Neural cell (in vitro differentiated cells): ENCODE data around the gene CDKAL1. TPM values are rescaled to one million over a fixed set of nuclear protein-coding genes. Genes with fewer than 3 reads are reported as not detected.

ENCODE experiments used
- H2AFZ ChIP-seq: fragments of 200-600, 300-800 bp; sonication (generic), shearing (Covaris generic); 2 replicates; pipeline ENCODE4 v1.6.0; 2014; ENCODE audit warnings: low read depth, mild to moderate bottlenecking, antibody characterized with exemption, low read length, moderate library complexity
- H3F3A ChIP-seq: fragments of 200-600 bp; shearing (Covaris generic); 2 replicates; pipeline ENCODE4 v1.6.1; 2016; ENCODE audit warnings: mild to moderate bottlenecking, moderate library complexity, mixed read lengths, antibody characterized with exemption, low read length; ENCODE audit not compliant: insufficient read depth, poor library complexity, severe bottlenecking
- H3K27ac ChIP-seq: fragments of 200-600, 300-800 bp; sonication (generic), shearing (Covaris generic); 2 replicates; pipeline ENCODE4 v1.5.1; 2014; ENCODE audit warnings: mild to moderate bottlenecking, low read length, moderate library complexity
- H3K27me3 ChIP-seq: fragments of 300-800, 200-600 bp; sonication (generic), shearing (Covaris generic); 2 replicates; pipeline ENCODE4 v1.6.0; 2014; ENCODE audit warnings: mild to moderate bottlenecking, low read depth, low read length, moderate library complexity; ENCODE audit not compliant: insufficient read depth
- H3K36me3 ChIP-seq: fragments of 300-800, 200-600 bp; sonication (generic), shearing (Covaris generic); 2 replicates; pipeline ENCODE4 v1.5.1; 2014; ENCODE audit warnings: mild to moderate bottlenecking, antibody characterized with exemption, low read length, moderate library complexity; ENCODE audit not compliant: insufficient read depth
- H3K4me2 ChIP-seq: fragments of 300-800, 200-600 bp; sonication (generic), shearing (Covaris generic); 2 replicates; pipeline ENCODE4 v1.6.0; 2014; ENCODE audit warnings: mild to moderate bottlenecking, low read length
- H3K4me3 ChIP-seq: fragments of 300-800, 200-600 bp; sonication (generic), shearing (Covaris generic); 2 replicates; pipeline ENCODE4 v1.5.1; 2014; ENCODE audit warnings: mild to moderate bottlenecking, low read length, moderate library complexity
- H3K79me2 ChIP-seq: fragments of 200-600 bp; shearing (Covaris generic); replicated peaks from 2 replicates; pipeline ENCODE4 v1.6.0; 2014; ENCODE audit warnings: mild to moderate bottlenecking, low read length, moderate library complexity; ENCODE audit not compliant: insufficient read depth
- H3K9ac ChIP-seq: fragments of 300-800, 200-600 bp; sonication (generic), shearing (Covaris generic); 2 replicates; pipeline ENCODE4 v1.6.1; 2016; ENCODE audit warnings: mild to moderate bottlenecking, low read length, mixed read lengths
- H3K9me2 ChIP-seq: fragments of 200-600 bp; shearing (Covaris generic); 2 replicates; pipeline ENCODE4 v1.6.1; 2016; ENCODE audit warnings: mild to moderate bottlenecking, low read length, mixed read lengths; ENCODE audit not compliant: insufficient read depth
- H3K9me3 ChIP-seq: fragments of 200-600, 300-800 bp; sonication (generic), shearing (Covaris generic); 2 replicates; pipeline ENCODE4 v1.6.1; 2016; ENCODE audit warnings: mild to moderate bottlenecking, mixed run types, low read length, moderate library complexity, mixed read lengths
- H4K20me1 ChIP-seq: fragments of 200-600 bp; shearing (Covaris generic); 2 replicates; pipeline ENCODE4 v1.6.1; 2016; ENCODE audit warnings: mild to moderate bottlenecking, mixed run types; ENCODE audit not compliant: insufficient read depth
- EP300 ChIP-seq: fragments of 450-650 bp; conservative IDR thresholded peaks from 2 replicates; pipeline ENCODE4 v1.6.1; 2014; ENCODE audit warnings: antibody characterized with exemption, mild to moderate bottlenecking, moderate library complexity; ENCODE audit not compliant: poor library complexity, severe bottlenecking
- EZH2 ChIP-seq: fragments of 200-600, 300-800 bp; shearing (Covaris generic), sonication (generic); IDR thresholded peaks from 2 replicates; pipeline ENCODE4 v1.6.1; 2014; ENCODE audit warnings: antibody characterized with exemption, low read length, borderline replicate concordance, mild to moderate bottlenecking; ENCODE audit not compliant: insufficient read depth, poor library complexity, severe bottlenecking
- MXI1 ChIP-seq: fragments of 450-650 bp; conservative IDR thresholded peaks from 2 replicates; pipeline ENCODE4 v1.6.1; 2014; ENCODE audit warnings: antibody characterized with exemption, mild to moderate bottlenecking; ENCODE audit not compliant: poor library complexity, severe bottlenecking
- POLR2AphosphoS5 ChIP-seq: IDR thresholded peaks from 2 replicates; pipeline ENCODE4 v1.6.1; 2012
- RAD21 ChIP-seq: fragments of 450-650 bp; conservative IDR thresholded peaks from 2 replicates; pipeline ENCODE4 v1.6.1; 2014; ENCODE audit warnings: antibody characterized with exemption, mild to moderate bottlenecking, moderate library complexity
- SMC3 ChIP-seq: fragments of 450-650 bp; conservative IDR thresholded peaks from 2 replicates; pipeline ENCODE4 v1.6.1; 2014; ENCODE audit warnings: antibody characterized with exemption, mild to moderate bottlenecking, moderate library complexity; ENCODE audit not compliant: poor library complexity
- TAF1 ChIP-seq: IDR thresholded peaks from 2 replicates; pipeline ENCODE4 v1.6.1; 2012; ENCODE audit warnings: low read depth
- polyA plus RNA-seq: library from polyadenylated mRNA; depleted of rRNA; stranded (reverse); fragments of >200 nt; gene quantifications from 2 replicates; pipeline ENCODE4 v1.2.3, GENCODE V29; 2014
- TF ChIP-seq, protein P1 (sequence below): fragments of 450-650 bp; IDR thresholded peaks from 2 replicates; pipeline ENCODE4 v1.5.1; 2014; ENCODE audit warnings: antibody characterized with exemption, mild to moderate bottlenecking, moderate library complexity; ENCODE audit not compliant: poor library complexity, severe bottlenecking
- TF ChIP-seq, protein P2 (sequence below): IDR thresholded peaks from 2 replicates; pipeline ENCODE4 v1.6.1; 2012; ENCODE audit warnings: borderline replicate concordance

CDKAL1 gene
- polyA plus RNA-seq, 1 donor from 2014 or later = 10.7 TPM

DNA sequence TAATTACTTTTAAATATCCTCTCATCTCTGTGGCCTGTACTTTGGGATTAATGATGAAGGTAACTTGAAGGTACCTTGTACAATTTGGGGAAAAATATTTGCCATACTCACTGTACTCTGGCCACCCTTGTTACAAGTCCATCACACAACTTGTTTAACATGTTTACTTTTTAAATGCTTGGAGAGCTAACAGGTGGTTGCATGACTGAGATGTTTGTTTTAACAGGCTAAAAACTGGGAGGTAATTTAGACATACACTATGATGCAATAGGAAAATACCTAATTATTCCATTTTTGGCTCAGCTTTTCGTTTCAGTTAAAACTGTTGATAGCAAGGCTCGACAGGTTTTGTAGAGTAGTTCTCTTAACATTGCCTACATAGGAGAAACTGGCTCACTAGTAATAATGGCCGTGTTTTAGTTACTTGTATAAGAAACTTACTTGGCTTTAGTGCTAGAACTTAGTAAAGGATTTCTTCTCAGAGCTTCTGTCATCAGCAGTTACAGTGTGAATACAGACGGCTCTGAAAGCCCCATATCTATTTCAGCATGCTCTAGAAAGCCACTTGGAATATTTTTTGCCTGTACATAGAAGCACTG lies 569.5 kb downstream of the CDKAL1 start:
- Histone ChIP-seq H3K79me2 (no peaks in the 10 kb centered on the region), H3K36me3 (no peaks in the 10 kb centered on the region), H3K27ac (no peak overlapping the region), H3K27me3 (no peaks in the 10 kb centered on the region), H3K9me3 (no peaks in the 10 kb centered on the region), H3K9ac (no peak overlapping the region), H3K9me2 (no peaks in the 10 kb centered on the region), H4K20me1 (no peaks in the 10 kb centered on the region), H3K4me3 (no peak overlapping the region), H2AFZ (no peak overlapping the region), H3F3A (no peaks in the 10 kb centered on the region), H3K4me2 (no peak overlapping the region)
- TF ChIP-seq POLR2AphosphoS5 (no peak), EP300 (no peak)

DNA sequence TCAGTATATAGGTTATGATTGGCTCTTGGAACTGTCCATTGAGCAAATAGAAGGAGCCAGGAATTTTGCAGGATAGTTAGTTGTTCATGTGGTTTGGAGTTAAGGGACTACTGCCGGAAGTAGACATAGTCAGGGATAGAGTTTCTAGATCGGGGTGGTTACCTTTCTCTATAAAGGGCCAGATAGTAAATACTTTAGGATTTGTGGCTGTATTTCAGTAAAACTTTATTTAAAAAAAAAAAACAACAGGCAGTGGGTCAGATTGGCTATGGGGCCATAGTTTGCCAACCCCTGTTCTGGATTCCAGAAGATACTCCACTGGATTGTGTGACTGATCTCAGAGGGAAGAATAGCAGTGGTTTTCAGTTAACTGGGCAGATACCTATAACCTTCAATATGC lies 570.0 kb downstream of the CDKAL1 start:
- Histone ChIP-seq H3K4me3 (no peak overlapping the region), H2AFZ (no peak overlapping the region), H3K36me3 (no peaks in the 10 kb centered on the region), H3K9me2 (no peaks in the 10 kb centered on the region), H3K27ac (no peak overlapping the region), H3K9me3 (no peaks in the 10 kb centered on the region), H3K9ac (no peak overlapping the region), H3F3A (no peaks in the 10 kb centered on the region), H4K20me1 (no peaks in the 10 kb centered on the region), H3K4me2 (no peak overlapping the region), H3K79me2 (no peaks in the 10 kb centered on the region), H3K27me3 (no peaks in the 10 kb centered on the region)
- no peak for TF ChIP-seq POLR2AphosphoS5
- no peak for TF ChIP-seq EZH2
- no peak for TF ChIP-seq SMC3
- TF ChIP-seq, protein P1, sequence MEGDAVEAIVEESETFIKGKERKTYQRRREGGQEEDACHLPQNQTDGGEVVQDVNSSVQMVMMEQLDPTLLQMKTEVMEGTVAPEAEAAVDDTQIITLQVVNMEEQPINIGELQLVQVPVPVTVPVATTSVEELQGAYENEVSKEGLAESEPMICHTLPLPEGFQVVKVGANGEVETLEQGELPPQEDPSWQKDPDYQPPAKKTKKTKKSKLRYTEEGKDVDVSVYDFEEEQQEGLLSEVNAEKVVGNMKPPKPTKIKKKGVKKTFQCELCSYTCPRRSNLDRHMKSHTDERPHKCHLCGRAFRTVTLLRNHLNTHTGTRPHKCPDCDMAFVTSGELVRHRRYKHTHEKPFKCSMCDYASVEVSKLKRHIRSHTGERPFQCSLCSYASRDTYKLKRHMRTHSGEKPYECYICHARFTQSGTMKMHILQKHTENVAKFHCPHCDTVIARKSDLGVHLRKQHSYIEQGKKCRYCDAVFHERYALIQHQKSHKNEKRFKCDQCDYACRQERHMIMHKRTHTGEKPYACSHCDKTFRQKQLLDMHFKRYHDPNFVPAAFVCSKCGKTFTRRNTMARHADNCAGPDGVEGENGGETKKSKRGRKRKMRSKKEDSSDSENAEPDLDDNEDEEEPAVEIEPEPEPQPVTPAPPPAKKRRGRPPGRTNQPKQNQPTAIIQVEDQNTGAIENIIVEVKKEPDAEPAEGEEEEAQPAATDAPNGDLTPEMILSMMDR = no peak
- no peak for TF ChIP-seq TAF1
- TF ChIP-seq RAD21 = no peak
- TF ChIP-seq MXI1 = no peak
- TF ChIP-seq, protein P2, sequence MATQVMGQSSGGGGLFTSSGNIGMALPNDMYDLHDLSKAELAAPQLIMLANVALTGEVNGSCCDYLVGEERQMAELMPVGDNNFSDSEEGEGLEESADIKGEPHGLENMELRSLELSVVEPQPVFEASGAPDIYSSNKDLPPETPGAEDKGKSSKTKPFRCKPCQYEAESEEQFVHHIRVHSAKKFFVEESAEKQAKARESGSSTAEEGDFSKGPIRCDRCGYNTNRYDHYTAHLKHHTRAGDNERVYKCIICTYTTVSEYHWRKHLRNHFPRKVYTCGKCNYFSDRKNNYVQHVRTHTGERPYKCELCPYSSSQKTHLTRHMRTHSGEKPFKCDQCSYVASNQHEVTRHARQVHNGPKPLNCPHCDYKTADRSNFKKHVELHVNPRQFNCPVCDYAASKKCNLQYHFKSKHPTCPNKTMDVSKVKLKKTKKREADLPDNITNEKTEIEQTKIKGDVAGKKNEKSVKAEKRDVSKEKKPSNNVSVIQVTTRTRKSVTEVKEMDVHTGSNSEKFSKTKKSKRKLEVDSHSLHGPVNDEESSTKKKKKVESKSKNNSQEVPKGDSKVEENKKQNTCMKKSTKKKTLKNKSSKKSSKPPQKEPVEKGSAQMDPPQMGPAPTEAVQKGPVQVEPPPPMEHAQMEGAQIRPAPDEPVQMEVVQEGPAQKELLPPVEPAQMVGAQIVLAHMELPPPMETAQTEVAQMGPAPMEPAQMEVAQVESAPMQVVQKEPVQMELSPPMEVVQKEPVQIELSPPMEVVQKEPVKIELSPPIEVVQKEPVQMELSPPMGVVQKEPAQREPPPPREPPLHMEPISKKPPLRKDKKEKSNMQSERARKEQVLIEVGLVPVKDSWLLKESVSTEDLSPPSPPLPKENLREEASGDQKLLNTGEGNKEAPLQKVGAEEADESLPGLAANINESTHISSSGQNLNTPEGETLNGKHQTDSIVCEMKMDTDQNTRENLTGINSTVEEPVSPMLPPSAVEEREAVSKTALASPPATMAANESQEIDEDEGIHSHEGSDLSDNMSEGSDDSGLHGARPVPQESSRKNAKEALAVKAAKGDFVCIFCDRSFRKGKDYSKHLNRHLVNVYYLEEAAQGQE = no peak

DNA sequence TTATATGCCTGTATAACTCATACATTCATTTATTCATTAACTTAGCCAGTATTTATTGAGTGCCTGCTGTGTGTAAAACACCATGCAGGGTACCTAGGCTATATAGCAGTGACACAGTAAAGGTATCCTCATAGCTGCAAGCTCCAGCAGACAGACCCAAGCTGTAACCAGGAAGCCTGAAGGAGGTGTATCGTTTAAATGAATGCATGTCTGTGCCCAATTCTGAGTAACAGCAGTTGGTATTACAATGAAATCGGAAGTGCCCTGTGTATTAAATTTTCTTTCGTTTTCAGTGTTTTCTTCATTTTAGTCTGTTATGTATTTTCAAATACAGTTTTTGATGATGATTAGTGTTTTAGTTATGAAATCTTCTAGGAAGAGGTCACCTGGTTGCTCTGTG lies 573.5 kb downstream of the CDKAL1 start:
- no peaks in the 10 kb centered on the region for H3K36me3 ChIP-seq
- no peak overlapping the region for H3K4me3 ChIP-seq
- H2AFZ ChIP-seq = no peak overlapping the region
- no peaks in the 10 kb centered on the region for H3K9me3 ChIP-seq
- no peaks in the 10 kb centered on the region for H3F3A ChIP-seq
- H3K9ac ChIP-seq = no peak overlapping the region
- no peaks in the 10 kb centered on the region for H3K79me2 ChIP-seq
- no peak overlapping the region for H3K4me2 ChIP-seq
- no peaks in the 10 kb centered on the region for H3K27me3 ChIP-seq
- no peaks in the 10 kb centered on the region for H3K9me2 ChIP-seq
- no peaks in the 10 kb centered on the region for H4K20me1 ChIP-seq
- no peak overlapping the region for H3K27ac ChIP-seq
- TF ChIP-seq EP300 = no peak
- no peak for TF ChIP-seq RAD21
- TF ChIP-seq, protein P2 = no peak
- no peak for TF ChIP-seq EZH2
- TF ChIP-seq SMC3 = no peak
- no peak for TF ChIP-seq TAF1
- no peak for TF ChIP-seq POLR2AphosphoS5
- TF ChIP-seq, protein P1 = no peak
- TF ChIP-seq MXI1 = no peak
